Measurements from ENCODE around the gene CLIC1. TPM values are rescaled to one million over a fixed set of nuclear protein-coding genes. Genes with fewer than 3 reads are reported as not detected.

The CLIC1 gene
- total RNA-seq, 1 donor from 2014 or later = 590 TPM

DNA sequence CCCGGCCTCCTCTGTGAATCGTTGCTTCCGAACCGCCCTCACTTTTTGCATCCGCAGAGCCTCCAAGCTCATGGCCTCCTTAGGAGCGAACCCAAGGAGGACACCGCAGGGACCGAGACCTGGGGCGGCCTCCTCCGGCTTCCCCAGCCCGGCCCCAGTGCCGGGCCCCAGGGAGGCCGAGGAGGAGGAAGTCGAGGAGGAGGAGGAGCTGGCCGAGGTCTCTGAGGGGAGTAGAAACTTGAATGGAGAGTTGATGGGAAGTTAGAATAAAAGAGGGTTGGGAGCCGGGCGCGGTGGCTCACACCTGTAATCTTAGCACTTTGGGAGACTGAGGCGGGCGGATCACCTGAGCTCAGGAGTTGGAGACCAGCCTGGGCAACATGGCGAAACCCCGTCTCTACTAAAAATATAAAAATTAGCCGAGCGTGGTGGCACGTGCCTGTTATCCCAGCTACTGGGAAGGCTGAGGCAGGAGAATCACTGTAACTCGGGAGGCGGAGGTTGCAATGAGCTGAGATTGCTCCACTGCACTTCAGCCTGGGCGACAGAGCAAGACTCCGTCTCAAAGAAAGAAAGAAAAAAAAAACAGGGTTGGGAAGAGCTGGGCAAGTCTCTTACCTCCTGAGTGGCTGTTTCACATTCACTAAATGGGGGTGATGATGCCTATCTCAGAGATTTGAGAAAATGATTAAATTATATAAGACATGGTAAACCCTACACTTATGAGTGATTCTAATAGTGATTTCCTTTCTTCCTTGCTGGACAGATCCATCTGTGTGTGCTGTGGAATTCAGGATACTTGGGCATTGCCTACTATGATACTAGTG is 4.3 kb upstream of the CLIC1 start:
- intact Hi-C loops (cut with micrococcal nuclease) = no loop called here

DNA sequence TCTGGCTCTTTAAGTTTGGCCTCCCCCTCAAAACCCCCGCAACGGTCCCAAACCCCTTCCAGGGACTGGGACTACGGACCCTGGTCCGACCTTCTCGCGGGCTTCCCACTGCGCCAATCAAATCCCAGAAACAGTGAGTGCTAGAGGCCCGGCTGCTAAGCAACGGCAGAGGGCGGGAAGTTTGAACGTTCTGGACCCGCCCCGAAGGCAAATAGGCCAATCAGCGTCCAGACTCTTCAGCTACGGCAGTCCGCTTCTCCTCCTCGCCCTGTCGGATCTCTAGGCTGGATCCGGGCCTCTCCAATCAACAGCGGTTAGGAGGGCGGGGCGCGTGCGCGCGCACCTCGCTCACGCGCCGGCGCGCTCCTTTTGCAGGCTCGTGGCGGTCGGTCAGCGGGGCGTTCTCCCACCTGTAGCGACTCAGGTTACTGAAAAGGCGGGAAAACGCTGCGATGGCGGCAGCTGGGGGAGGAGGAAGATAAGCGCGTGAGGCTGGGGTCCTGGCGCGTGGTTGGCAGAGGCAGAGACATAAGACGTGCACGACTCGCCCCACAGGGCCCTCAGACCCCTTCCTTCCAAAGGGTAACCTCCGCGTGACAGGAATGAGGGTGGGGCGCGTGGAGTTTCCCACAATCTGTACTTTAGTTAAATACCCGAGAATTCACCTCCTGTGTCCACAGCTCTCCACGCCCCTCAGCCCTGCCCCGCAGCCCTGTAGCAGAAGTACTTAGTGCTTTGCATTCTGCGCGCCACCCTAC is 3.5 kb upstream of the CLIC1 start, which contains the start of gene MSH5:
Gene MSH5 (plus strand): TSS at position 367 of the 758 bp plus-strand sequence. CDS start 462 bp downstream, outside the sequence.
- intact Hi-C loops (cut with micrococcal nuclease) = loop anchor here (1.0 to 10.0 kb wide), 8 partner anchors 37 to 1232 kb away; partner anchors contain the start of genes ABHD16A, AGPAT1, ATP6V1G2 and BAG6

DNA sequence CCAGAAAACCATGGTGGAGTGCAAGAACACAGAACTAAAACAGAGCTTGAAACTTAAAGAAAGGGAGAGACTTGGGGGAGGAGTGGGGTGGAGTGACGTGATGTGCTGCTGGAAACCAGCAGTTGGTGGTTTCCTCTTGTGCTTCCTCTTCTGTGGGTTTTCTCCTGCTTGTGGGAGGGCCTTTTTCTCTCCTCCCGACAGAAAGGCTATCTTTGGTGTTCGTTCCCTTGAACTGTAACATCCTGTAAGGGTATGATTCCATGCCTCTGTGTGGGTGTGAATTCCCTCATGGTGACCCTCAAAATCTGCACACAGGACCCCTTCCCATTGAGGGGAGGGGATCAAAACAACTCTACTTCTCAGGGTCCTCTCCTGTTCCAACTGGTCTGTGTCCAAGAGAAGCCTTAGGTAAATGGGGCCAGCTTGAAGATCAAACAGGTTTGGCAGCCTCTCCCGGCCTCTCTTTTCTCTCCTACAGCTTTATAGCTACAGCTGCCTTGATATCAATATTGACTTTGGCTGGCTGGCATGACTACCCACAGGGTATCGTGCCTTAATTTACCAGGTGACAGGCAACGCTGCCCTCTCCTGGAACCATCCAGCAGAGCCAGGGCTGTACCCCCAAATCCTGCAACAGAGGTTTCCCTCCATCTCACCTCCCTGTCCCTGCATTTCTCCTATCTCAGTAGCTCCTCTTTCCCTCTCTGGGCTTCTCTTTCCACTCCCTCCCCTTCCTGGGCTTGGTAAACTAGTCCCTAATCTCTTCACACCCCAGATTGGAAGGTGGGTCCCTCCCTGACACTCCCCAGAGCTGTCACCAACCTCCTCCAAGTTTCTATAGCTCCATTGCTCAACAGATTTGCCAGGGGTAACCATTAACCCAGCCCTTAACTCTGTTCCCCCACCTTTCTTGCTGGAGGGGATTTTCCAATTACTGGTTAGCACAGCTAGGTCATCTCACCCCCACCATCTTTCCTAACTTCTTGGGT is 2.0 kb upstream of the CLIC1 start:
- intact Hi-C loops (cut with micrococcal nuclease) = loop anchor here (1.0 to 10.0 kb wide), 9 partner anchors 9 to 1234 kb away; partner anchors contain the start of genes AGPAT1, ATF6B, ATP6V1G2 and BAG6

DNA sequence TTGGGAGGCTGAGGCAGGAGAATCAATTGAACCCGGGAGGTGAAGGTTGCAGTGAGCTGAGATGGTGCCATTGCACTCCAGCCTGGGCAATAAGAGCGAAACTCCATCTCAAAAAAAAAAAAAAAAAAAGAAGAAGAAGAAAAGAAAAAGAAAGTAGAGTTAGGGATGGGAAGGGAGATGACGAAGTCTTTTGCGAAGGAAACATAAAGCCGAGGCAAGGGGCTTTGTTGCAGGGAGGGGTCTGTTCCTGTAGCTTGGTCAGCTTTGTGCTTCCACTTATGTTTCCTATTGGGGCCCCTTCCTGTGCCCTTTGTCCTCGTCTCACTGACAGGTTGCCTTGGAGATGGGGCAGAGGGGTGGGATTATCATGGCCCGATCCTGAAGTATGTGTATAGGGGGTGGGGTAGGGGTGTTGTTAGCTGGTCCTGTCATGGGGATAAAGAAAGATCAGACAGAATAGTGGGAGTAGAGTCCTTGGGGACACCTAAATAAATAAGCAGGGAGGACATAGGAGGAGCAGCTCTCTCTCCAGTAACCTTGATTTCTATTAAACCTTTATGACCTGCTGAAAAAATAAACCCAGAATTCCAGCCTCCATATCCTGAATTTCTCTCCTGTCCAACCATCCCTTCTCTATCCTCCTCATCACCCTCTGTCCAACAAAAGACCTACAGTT is 1.1 kb upstream of the CLIC1 start:
- intact Hi-C loops (cut with micrococcal nuclease) = loop anchor here (2.0 to 10.0 kb wide), 5 partner anchors 85 to 1235 kb away; partner anchors contain the start of genes AGPAT1, ATF6B, ATP6V1G2 and BAG6

DNA sequence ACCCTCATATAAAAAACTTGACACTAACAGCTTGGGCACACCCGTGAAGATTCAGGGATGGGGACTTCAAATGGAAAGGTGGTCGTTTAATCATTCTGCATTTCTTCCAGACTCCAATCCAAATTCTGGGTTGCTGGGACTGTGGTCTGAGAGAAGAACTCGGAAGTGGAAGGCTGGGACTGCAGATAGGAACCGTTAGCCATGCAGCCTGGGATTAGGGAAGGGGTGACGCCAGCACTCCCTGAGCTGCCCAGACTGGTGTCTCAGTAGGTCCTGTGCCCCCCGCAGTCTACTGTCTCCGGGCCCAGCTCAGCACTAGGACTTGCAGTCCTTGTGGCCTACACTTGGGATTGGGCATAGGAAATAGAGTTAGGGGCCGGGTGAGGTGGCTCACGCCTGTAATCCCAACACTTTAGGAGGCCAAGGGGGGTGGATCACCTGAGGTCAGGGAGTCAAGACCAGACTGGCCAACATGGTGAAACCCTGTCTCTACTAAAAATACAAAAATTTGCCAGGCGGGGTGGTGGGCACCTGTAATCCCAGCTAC is 511 bp upstream of the CLIC1 start:
- intact Hi-C loops (cut with micrococcal nuclease) = loop anchor here (2.0 to 10.0 kb wide), 5 partner anchors 85 to 1235 kb away; partner anchors contain the start of genes AGPAT1, ATF6B, ATP6V1G2 and BAG6

- intact Hi-C loops (cut with micrococcal nuclease) = loop anchor here (5.0 to 10.0 kb wide), 4 partner anchors 83 to 1237 kb away; partner anchors contain the start of genes AGPAT1, ATP6V1G2, BAG6 and DDX39B
Observed at GRCh38 chr6:31734821-31735406, 1.4 kb downstream of the CLIC1 start.

- intact Hi-C loops (cut with micrococcal nuclease) = loop anchor here (10.0 kb wide), 2 partner anchors 190 to 440 kb away; partner anchors contain the start of genes AGPAT1, ATP6V1G2, DDX39B and NFKBIL1
Observed at GRCh38 chr6:31734247-31734820, 2.0 kb downstream of the CLIC1 start.

GRCh38 chr6:31733734-31734133 is 2.6 kb downstream of the CLIC1 start:
- intact Hi-C loops (cut with micrococcal nuclease) = loop anchor here (10.0 kb wide), 2 partner anchors 189 to 441 kb away; partner anchors contain the start of genes AGPAT1, ATP6V1G2, DDX39B and NFKBIL1

- intact Hi-C loops (cut with micrococcal nuclease) = loop anchor here (10.0 kb wide), 2 partner anchors 187 to 443 kb away; partner anchors contain the start of genes AGPAT1, ATP6V1G2, DDX39B and NFKBIL1
Observed at GRCh38 chr6:31732029-31732428, 4.3 kb downstream of the CLIC1 start.

GRCh38 chr6:31730631-31731086 is 5.7 kb downstream of the CLIC1 start:
- intact Hi-C loops (cut with micrococcal nuclease) = loop anchor here (1.0 to 10.0 kb wide), 3 partner anchors 27 to 444 kb away; partner anchors contain the start of genes ABHD16A, AGPAT1, ATP6V1G2 and DDX39B

- intact Hi-C loops (cut with micrococcal nuclease) = loop anchor here (1.0 to 10.0 kb wide), 7 partner anchors 8 to 445 kb away; partner anchors contain the start of genes ABHD16A, AGPAT1, ATP6V1G2 and DDX39B
Observed at GRCh38 chr6:31729979-31730630, 6.2 kb downstream of the CLIC1 start.

GRCh38 chr6:31729515-31729978 is 6.8 kb downstream of the CLIC1 start:
- intact Hi-C loops (cut with micrococcal nuclease) = loop anchor here (1.0 to 2.0 kb wide), 4 partner anchors 9 to 101 kb away; partner anchors contain the start of gene LY6G5C

- intact Hi-C loops (cut with micrococcal nuclease) = loop anchor here (1.0 to 2.0 kb wide), 4 partner anchors 9 to 102 kb away; partner anchors contain the start of gene LY6G5C
Observed at GRCh38 chr6:31728767-31729514, 7.4 kb downstream of the CLIC1 start, which contains the start of gene DDAH2. Gene DDAH2, minus strand, starts transcription at chr6:31729299. Its CDS starts 138 bp downstream, at chr6:31729161.

- intact Hi-C loops (cut with micrococcal nuclease) = loop anchor here (2.0 kb wide), 3 partner anchors 41 to 103 kb away; partner anchors contain the start of gene LY6G5C
Observed at GRCh38 chr6:31727717-31728671, 8.3 kb downstream of the CLIC1 start.
